ENCODE measurements around the gene CNPPD1. TPM values are rescaled to one million over a fixed set of nuclear protein-coding genes. Genes with fewer than 3 reads are reported as not detected.
A peak's percentile ranks its signal among the peaks of the same experiment; 100 is the strongest.

Gene CNPPD1
- total RNA-seq, 1 donor from 2014 or later = 44.2 TPM

GRCh38 chr2:219183151-219183772, 6.5 kb upstream of the CNPPD1 start:
- Histone ChIP-seq H3K4me3 (ENCODE audit: low read depth, low read length) (no peak overlapping the region), H3K27me3 (ENCODE audit: control insufficient read depth, insufficient read depth, low read length) (no peaks in the 10 kb centered on the region), H3K36me3 (ENCODE audit: control insufficient read depth, insufficient read depth, low read length) (peaks cover 30% of the 10 kb centered on the region)
- FAIRE-seq (peak; percentile 50), DNase-seq (ENCODE audit: low read depth) (no peak)
- TF ChIP-seq, protein P1, sequence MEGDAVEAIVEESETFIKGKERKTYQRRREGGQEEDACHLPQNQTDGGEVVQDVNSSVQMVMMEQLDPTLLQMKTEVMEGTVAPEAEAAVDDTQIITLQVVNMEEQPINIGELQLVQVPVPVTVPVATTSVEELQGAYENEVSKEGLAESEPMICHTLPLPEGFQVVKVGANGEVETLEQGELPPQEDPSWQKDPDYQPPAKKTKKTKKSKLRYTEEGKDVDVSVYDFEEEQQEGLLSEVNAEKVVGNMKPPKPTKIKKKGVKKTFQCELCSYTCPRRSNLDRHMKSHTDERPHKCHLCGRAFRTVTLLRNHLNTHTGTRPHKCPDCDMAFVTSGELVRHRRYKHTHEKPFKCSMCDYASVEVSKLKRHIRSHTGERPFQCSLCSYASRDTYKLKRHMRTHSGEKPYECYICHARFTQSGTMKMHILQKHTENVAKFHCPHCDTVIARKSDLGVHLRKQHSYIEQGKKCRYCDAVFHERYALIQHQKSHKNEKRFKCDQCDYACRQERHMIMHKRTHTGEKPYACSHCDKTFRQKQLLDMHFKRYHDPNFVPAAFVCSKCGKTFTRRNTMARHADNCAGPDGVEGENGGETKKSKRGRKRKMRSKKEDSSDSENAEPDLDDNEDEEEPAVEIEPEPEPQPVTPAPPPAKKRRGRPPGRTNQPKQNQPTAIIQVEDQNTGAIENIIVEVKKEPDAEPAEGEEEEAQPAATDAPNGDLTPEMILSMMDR (IDR thresholded peaks at IDR 0.05; ENCODE audit: insufficient read depth, low read length, severe bottlenecking) = no peak

GRCh38 chr2:219182331-219183150, 5.8 kb upstream of the CNPPD1 start:
- Histone ChIP-seq H3K27me3 (ENCODE audit: control insufficient read depth, insufficient read depth, low read length) (no peaks in the 10 kb centered on the region), H3K36me3 (ENCODE audit: control insufficient read depth, insufficient read depth, low read length) (peaks cover 30% of the 10 kb centered on the region), H3K4me3 (ENCODE audit: low read depth, low read length) (no peak overlapping the region)
- DNase-seq (ENCODE audit: low read depth) = no peak
- TF ChIP-seq, protein P1 (IDR thresholded peaks at IDR 0.05; ENCODE audit: insufficient read depth, low read length, severe bottlenecking) = no peak
- FAIRE-seq = no peak

GRCh38 chr2:219181531-219181930, 4.8 kb upstream of the CNPPD1 start:
- Histone ChIP-seq H3K4me3 (ENCODE audit: low read depth, low read length) (no peak overlapping the region), H3K36me3 (ENCODE audit: control insufficient read depth, insufficient read depth, low read length) (peaks cover 30% of the 10 kb centered on the region), H3K27me3 (ENCODE audit: control insufficient read depth, insufficient read depth, low read length) (no peaks in the 10 kb centered on the region)
- DNase-seq (ENCODE audit: low read depth) = no peak
- TF ChIP-seq, protein P1 (IDR thresholded peaks at IDR 0.05; ENCODE audit: insufficient read depth, low read length, severe bottlenecking) = no peak
- no peak for FAIRE-seq

GRCh38 chr2:219180961-219181360, 4.2 kb upstream of the CNPPD1 start:
- Histone ChIP-seq H3K4me3 (ENCODE audit: low read depth, low read length) (no peak overlapping the region), H3K36me3 (ENCODE audit: control insufficient read depth, insufficient read depth, low read length) (peaks cover 30% of the 10 kb centered on the region), H3K27me3 (ENCODE audit: control insufficient read depth, insufficient read depth, low read length) (no peaks in the 10 kb centered on the region)
- TF ChIP-seq, protein P1 (IDR thresholded peaks at IDR 0.05; ENCODE audit: insufficient read depth, low read length, severe bottlenecking) = no peak
- no peak for DNase-seq (ENCODE audit: low read depth)
- no peak for FAIRE-seq

- H3K4me3 ChIP-seq (ENCODE audit: low read depth, low read length) = no peak overlapping the region
- DNase-seq (ENCODE audit: low read depth) (no peak), FAIRE-seq (no peak)
- H3K36me3 ChIP-seq (ENCODE audit: control insufficient read depth, insufficient read depth, low read length) = peaks cover 34% of the 10 kb centered on the region
- TF ChIP-seq, protein P1 (IDR thresholded peaks at IDR 0.05; ENCODE audit: insufficient read depth, low read length, severe bottlenecking) = no peak
- no peaks in the 10 kb centered on the region for H3K27me3 ChIP-seq (ENCODE audit: control insufficient read depth, insufficient read depth, low read length)
Observed at GRCh38 chr2:219179601-219180465, 3.1 kb upstream of the CNPPD1 start.

Measured in bronchial epithelial cell (primary cell).